RKO (cell line): ENCODE measurements around the gene ARL5A.
"Not testable (repeated sequence)": the region's sequence is repeated elsewhere in the genome, so short reads cannot be mapped to it uniquely, and the experiment has no call there.

ENCODE experiments used
- DNase-seq: peaks from one replicate; pipeline ENCODE4 v3.0.0-alpha.2; 2016; ENCODE audit warnings: low spot score

The ARL5A gene

GRCh38 chr2:151795646-151796240, 32.5 kb downstream of the ARL5A start:
- DNase-seq, result no peak

- DNase-seq, result not testable (repeated sequence)
These were observed 33.8 kb downstream of the ARL5A start for GRCh38 chr2:151794422-151794821.

- no peak for DNase-seq
These were observed 35.1 kb downstream of the ARL5A start for GRCh38 chr2:151793123-151793522.

- DNase-seq, result no peak
These were observed 35.6 kb downstream of the ARL5A start for GRCh38 chr2:151792589-151792988.

GRCh38 chr2:151791545-151791944, 36.7 kb downstream of the ARL5A start:
- DNase-seq, result no peak

- DNase-seq, result no peak
These were observed 37.5 kb downstream of the ARL5A start for GRCh38 chr2:151790689-151791088.

GRCh38 chr2:151789055-151789834, 39.0 kb downstream of the ARL5A start:
- no peak for DNase-seq

- no peak for DNase-seq
These were observed 41.7 kb downstream of the ARL5A start for GRCh38 chr2:151786483-151786882.

- DNase-seq, result no peak
These were observed 42.1 kb downstream of the ARL5A start for GRCh38 chr2:151786077-151786476.

- DNase-seq, result no peak
These were observed 45.1 kb downstream of the ARL5A start for GRCh38 chr2:151783133-151783520.

- peak; percentile 7 for DNase-seq
These were observed 45.7 kb downstream of the ARL5A start for GRCh38 chr2:151782378-151783132.

GRCh38 chr2:151781642-151782041, 46.6 kb downstream of the ARL5A start:
- no peak for DNase-seq

- no peak for DNase-seq
These were observed 47.3 kb downstream of the ARL5A start for GRCh38 chr2:151780938-151781337.

- no peak for DNase-seq
These were observed 50.3 kb downstream of the ARL5A start for GRCh38 chr2:151777935-151778334.

GRCh38 chr2:151777487-151777886, 50.7 kb downstream of the ARL5A start:
- DNase-seq, result peak; percentile 15

GRCh38 chr2:151776367-151776766, 51.9 kb downstream of the ARL5A start:
- no peak for DNase-seq

- DNase-seq, result peak; percentile 10
These were observed 53.0 kb downstream of the ARL5A start for GRCh38 chr2:151775057-151775740.

- peak; percentile 49 for DNase-seq
These were observed 53.7 kb downstream of the ARL5A start for GRCh38 chr2:151774506-151774905.

GRCh38 chr2:151771599-151772358, 56.4 kb downstream of the ARL5A start:
- DNase-seq, result no peak

- DNase-seq, result no peak
These were observed 57.2 kb downstream of the ARL5A start for GRCh38 chr2:151770995-151771394.

- no peak for DNase-seq
These were observed 58.6 kb downstream of the ARL5A start for GRCh38 chr2:151769606-151770005.

- peak; percentile 5 for DNase-seq
These were observed 60.7 kb downstream of the ARL5A start for GRCh38 chr2:151767536-151767935.
